Measurements from ENCODE around the gene IRF2. TPM values are rescaled to one million over a fixed set of nuclear protein-coding genes. Genes with fewer than 3 reads are reported as not detected.

IRF2 gene
- polyA plus RNA-seq, 1 donor (not counting 4 experiments of a cell fraction or from before 2014, with no cell fraction given): 23.8 TPM

DNA sequence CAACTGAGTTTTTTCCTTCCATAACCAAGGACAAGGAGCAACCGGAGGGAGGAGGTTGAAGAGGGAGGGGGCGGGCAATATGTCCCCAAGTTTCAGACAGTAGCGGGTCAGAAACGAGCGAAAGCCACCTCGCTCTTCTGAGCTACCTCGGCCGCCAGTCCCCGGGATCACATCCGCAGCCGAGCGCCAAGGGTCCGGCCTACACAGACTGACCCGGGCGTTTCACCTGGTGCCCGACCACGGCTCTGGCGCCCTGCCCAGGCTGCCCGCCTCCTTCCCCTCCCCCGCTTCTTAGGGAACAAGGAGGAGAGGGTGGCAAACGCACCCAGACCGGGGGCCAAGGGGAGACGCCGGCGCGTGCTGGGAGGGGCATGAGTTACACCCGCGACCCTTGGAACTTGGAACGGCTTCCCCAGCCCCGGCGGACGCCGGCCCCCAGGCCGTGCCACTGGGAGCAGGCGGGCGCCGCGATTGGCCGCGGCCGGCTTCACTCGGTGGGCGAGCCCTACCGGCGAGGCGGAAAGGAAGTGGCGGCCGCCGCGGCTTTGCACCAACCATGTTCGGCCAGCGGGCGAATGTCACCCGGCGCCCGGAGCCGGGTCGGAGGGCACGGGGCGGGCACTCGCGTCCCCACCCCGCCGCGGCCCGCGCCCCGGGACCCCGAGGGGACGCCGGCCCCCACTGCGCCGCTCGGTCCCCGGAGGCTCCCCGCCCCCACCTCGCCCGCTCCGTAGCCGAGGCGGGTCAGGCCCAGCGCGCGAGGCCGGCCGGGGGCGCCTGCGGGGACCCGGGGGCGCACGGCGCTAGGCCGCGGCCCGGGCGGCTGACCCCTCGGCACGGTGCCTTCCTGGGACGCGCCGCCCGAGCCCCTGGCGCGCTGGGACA is 1.5 kb downstream of the IRF2 start:
- TF ChIP-seq, protein P1, sequence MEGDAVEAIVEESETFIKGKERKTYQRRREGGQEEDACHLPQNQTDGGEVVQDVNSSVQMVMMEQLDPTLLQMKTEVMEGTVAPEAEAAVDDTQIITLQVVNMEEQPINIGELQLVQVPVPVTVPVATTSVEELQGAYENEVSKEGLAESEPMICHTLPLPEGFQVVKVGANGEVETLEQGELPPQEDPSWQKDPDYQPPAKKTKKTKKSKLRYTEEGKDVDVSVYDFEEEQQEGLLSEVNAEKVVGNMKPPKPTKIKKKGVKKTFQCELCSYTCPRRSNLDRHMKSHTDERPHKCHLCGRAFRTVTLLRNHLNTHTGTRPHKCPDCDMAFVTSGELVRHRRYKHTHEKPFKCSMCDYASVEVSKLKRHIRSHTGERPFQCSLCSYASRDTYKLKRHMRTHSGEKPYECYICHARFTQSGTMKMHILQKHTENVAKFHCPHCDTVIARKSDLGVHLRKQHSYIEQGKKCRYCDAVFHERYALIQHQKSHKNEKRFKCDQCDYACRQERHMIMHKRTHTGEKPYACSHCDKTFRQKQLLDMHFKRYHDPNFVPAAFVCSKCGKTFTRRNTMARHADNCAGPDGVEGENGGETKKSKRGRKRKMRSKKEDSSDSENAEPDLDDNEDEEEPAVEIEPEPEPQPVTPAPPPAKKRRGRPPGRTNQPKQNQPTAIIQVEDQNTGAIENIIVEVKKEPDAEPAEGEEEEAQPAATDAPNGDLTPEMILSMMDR (optimal IDR thresholded peaks at IDR 0.05 in 1 of 3, IDR thresholded peaks at IDR 0.05 in 1 of 3, conservative IDR thresholded peaks at IDR 0.05 in 1 of 3; ENCODE audit: extremely low read depth in 1 of 3, insufficient read depth in 2 of 3, low read length in 3 of 3): no peak
- TF ChIP-seq EZH2 (IDR thresholded peaks at IDR 0.05; ENCODE audit: low read length): no peak
- DNase-seq (ENCODE audit: low read depth, low spot score) (no peak), FAIRE-seq (no peak)
- H3K79me2 ChIP-seq (ENCODE audit: control insufficient read depth, insufficient read depth, low read length): peaks cover 61% of the 10 kb centered on the region
- H3K9me1 ChIP-seq (ENCODE audit: control insufficient read depth, extremely low read depth, insufficient read depth, low read length): no peaks in the 10 kb centered on the region
- dilution Hi-C loops (cut with MboI; ENCODE audit: extremely low pct_ligation_motif_present, low sequenced_read_pairs): no loop called here
- peak overlapping the region; percentile 50 for H2AFZ ChIP-seq (ENCODE audit: control insufficient read depth, low read length)
- H3K9me3 ChIP-seq (ENCODE audit: control insufficient read depth, low read depth, low read length): no peaks in the 10 kb centered on the region
- no peaks in the 10 kb centered on the region for H4K20me1 ChIP-seq (ENCODE audit: control insufficient read depth, extremely low read depth, insufficient read depth, low read length)
- peak overlapping the region; percentile 98 for H3K27ac ChIP-seq (ENCODE audit: control insufficient read depth, insufficient read depth, low read length)
- H3K4me1 ChIP-seq (ENCODE audit: control insufficient read depth, extremely low read depth, insufficient read depth, low read length): peaks cover 17% of the 10 kb centered on the region
- H3K27me3 ChIP-seq (ENCODE audit: control insufficient read depth, extremely low read depth, insufficient read depth, low read length): no peaks in the 10 kb centered on the region
- peaks cover 0 to 5% of the 10 kb centered on the region in 2 experiments for H3K36me3 ChIP-seq (ENCODE audit: control insufficient read depth in 2 of 2, extremely low read depth in 1 of 2, insufficient read depth in 2 of 2, low read length in 2 of 2)
- peak overlapping the region; percentile 80 for H3K4me2 ChIP-seq (ENCODE audit: control insufficient read depth, extremely low read depth, insufficient read depth, low read depth, low read length)
- peak overlapping the region; percentile 97 for H3K9ac ChIP-seq (ENCODE audit: control insufficient read depth, extremely low read depth, insufficient read depth, low read length)
- peak overlapping the region; percentile 54 to 93 (median 82) for H3K4me3 ChIP-seq (ENCODE audit: control insufficient read depth in 2 of 3, extremely low read depth in 1 of 3, insufficient read depth in 2 of 3, low read depth in 1 of 3, low read length in 3 of 3)

DNA sequence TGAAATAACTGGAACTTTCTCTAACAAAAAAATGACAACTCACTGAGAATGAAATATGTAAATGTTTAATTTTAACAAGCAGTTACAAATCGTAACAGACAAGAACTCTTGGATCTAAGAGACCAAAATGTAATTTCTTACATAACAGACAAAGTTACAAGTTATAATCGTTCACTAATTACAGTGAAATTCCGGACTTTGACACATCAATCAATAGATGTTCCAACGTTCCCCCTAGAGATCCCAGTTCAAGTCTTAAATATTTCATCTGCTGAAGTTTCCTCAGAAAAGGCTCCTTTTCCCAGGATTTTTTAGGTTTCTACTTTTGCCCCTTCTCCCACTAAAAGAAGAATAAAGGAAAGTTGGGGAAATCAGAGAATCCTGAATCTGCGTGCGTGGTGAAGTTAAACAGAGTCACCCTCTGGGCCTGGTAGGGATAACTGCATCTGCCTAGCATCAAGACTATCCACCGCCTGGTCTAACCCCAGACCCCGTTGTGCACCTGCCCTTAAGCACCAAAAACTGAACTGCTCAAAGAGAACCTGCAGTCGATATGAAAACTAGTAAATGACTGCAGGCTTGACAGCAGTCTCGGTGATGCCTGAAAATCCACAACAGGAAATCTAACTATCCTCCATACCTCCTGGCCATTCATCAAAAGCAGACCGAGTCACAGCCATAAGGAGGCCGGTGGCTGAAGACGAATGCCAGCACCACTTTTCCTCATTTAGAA is 2.3 kb downstream of the IRF2 start:
- TF ChIP-seq, protein P1 (optimal IDR thresholded peaks at IDR 0.05 in 1 of 3, IDR thresholded peaks at IDR 0.05 in 1 of 3, conservative IDR thresholded peaks at IDR 0.05 in 1 of 3; ENCODE audit: extremely low read depth in 1 of 3, insufficient read depth in 2 of 3, low read length in 3 of 3): peak in 2 of 3 experiments; percentile 11 to 41
- TF ChIP-seq EZH2 (IDR thresholded peaks at IDR 0.05; ENCODE audit: low read length): no peak
- Histone ChIP-seq H3K4me1 (ENCODE audit: control insufficient read depth, extremely low read depth, insufficient read depth, low read length) (peaks cover 17% of the 10 kb centered on the region), H3K4me3 (ENCODE audit: control insufficient read depth in 2 of 3, extremely low read depth in 1 of 3, insufficient read depth in 2 of 3, low read depth in 1 of 3, low read length in 3 of 3) (peak overlapping the region; percentile 54 to 93 (median 82)), H2AFZ (ENCODE audit: control insufficient read depth, low read length) (peak overlapping the region; percentile 50), H3K4me2 (ENCODE audit: control insufficient read depth, extremely low read depth, insufficient read depth, low read depth, low read length) (peak overlapping the region; percentile 80), H3K9ac (ENCODE audit: control insufficient read depth, extremely low read depth, insufficient read depth, low read length) (peak overlapping the region; percentile 97), H3K9me1 (ENCODE audit: control insufficient read depth, extremely low read depth, insufficient read depth, low read length) (no peaks in the 10 kb centered on the region), H3K79me2 (ENCODE audit: control insufficient read depth, insufficient read depth, low read length) (peaks cover 70% of the 10 kb centered on the region), H3K27me3 (ENCODE audit: control insufficient read depth, extremely low read depth, insufficient read depth, low read length) (no peaks in the 10 kb centered on the region), H3K36me3 (ENCODE audit: control insufficient read depth in 2 of 2, extremely low read depth in 1 of 2, insufficient read depth in 2 of 2, low read length in 2 of 2) (peaks cover 0 to 5% of the 10 kb centered on the region in 2 experiments), H3K27ac (ENCODE audit: control insufficient read depth, insufficient read depth, low read length) (peak overlapping the region; percentile 98), H4K20me1 (ENCODE audit: control insufficient read depth, extremely low read depth, insufficient read depth, low read length) (no peaks in the 10 kb centered on the region), H3K9me3 (ENCODE audit: control insufficient read depth, low read depth, low read length) (no peaks in the 10 kb centered on the region)
- DNase-seq (ENCODE audit: low read depth, low spot score): no peak
- no peak for FAIRE-seq
- dilution Hi-C loops (cut with MboI; ENCODE audit: extremely low pct_ligation_motif_present, low sequenced_read_pairs): no loop called here
